C4-2B (cell line): ENCODE measurements around the gene ACVRL1.
A peak's percentile ranks its signal among the peaks of the same experiment; 100 is the strongest.

ENCODE experiments used
- H3K27ac ChIP-seq: fragments of 450-650 bp; 2 replicates; pipeline ENCODE4 v1.5.1; 2017
- ZFX ChIP-seq: fragments of 450-650 bp; IDR thresholded peaks from 2 replicates; pipeline ENCODE4 v1.6.1; 2017
- TF ChIP-seq, protein P1 (sequence below): fragments of 450-650 bp; conservative IDR thresholded peaks from 2 replicates; pipeline ENCODE4 v1.5.1; 2017; ENCODE audit warnings: mild to moderate bottlenecking

The ACVRL1 gene

DNA sequence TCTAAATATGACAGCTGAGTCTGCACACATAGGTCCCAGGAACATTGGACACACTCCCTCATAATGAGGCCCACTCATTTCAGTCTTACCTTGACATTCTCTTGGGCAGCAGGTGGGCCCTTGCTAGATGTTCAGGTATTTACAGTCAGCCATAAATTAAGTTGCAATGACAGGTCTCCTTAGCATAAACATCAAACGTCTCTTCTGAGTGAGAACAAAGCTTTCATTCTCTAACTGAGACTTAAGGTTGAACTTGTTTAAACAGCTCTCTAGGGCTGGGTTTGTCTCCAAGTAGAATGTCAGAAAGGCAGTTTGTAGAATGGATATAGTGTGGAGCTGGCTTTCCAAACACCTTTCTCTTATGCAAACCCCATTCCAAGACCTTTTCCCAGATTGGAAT, 54.5 kb downstream of the ACVRL1 start:
- H3K27ac ChIP-seq = no peak overlapping the region
- TF ChIP-seq ZFX = no peak
- TF ChIP-seq, protein P1, sequence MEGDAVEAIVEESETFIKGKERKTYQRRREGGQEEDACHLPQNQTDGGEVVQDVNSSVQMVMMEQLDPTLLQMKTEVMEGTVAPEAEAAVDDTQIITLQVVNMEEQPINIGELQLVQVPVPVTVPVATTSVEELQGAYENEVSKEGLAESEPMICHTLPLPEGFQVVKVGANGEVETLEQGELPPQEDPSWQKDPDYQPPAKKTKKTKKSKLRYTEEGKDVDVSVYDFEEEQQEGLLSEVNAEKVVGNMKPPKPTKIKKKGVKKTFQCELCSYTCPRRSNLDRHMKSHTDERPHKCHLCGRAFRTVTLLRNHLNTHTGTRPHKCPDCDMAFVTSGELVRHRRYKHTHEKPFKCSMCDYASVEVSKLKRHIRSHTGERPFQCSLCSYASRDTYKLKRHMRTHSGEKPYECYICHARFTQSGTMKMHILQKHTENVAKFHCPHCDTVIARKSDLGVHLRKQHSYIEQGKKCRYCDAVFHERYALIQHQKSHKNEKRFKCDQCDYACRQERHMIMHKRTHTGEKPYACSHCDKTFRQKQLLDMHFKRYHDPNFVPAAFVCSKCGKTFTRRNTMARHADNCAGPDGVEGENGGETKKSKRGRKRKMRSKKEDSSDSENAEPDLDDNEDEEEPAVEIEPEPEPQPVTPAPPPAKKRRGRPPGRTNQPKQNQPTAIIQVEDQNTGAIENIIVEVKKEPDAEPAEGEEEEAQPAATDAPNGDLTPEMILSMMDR = no peak

DNA sequence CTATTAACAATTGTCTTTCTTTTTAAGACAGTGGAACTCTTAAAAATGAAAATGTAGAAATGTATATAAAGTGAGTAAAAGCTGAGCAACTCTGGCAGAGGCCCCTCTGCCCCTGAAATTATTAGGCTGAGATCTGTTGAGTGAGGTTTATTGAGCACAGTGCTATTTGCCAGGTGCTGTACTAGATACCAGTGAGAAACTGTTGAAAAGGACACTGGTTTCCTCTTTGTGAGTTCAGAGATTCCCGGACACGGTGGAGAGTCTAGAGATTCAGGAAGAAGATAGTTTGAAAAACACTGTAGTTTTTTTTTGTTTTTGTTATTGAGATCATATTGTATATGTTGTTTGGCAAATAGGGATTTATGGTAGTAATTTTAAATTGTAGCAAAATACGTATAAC, 55.4 kb downstream of the ACVRL1 start:
- H3K27ac ChIP-seq = no peak overlapping the region
- TF ChIP-seq, protein P1 = no peak
- TF ChIP-seq ZFX = no peak

DNA sequence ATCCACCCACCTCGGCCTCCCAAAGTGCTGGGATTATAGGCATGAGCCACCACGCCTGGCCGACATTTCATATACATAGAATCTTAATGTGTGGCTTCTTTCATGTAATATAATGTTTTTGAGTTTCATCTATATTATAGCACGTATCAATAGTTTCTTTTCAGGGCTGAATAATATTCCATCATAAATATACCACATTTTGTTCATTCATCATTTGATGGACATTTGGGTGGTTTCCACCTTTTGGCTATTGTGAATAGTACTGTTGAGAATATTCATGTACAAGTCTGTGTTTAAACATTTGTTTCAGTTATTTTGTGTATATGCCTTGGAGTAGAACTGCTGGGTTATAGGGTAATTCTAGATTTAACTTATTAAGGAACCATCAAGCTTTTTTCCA, 56.2 kb downstream of the ACVRL1 start:
- H3K27ac ChIP-seq = no peak overlapping the region
- TF ChIP-seq, protein P1 = no peak
- TF ChIP-seq ZFX = no peak

DNA sequence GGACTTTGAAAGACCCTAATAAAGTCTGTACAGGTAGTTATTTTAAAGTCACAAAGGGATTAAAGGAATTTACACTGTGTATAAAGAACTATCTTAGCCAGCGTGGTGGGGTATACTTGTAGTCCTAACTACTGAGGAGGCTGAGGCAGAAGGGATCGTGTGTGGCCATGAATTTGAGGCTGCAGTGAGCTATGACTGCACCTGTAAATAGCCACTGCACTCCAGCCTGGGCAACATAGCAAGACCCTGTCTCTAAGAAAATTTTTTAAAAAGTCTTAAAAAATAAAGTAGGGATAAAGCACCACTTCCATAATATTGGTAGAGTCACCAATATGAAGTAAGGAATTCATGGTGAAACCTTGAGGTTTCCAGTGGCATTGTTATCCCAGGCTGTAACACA, 62.3 kb downstream of the ACVRL1 start:
- TF ChIP-seq, protein P1 = no peak
- TF ChIP-seq ZFX = no peak
- H3K27ac ChIP-seq = no peak overlapping the region

DNA sequence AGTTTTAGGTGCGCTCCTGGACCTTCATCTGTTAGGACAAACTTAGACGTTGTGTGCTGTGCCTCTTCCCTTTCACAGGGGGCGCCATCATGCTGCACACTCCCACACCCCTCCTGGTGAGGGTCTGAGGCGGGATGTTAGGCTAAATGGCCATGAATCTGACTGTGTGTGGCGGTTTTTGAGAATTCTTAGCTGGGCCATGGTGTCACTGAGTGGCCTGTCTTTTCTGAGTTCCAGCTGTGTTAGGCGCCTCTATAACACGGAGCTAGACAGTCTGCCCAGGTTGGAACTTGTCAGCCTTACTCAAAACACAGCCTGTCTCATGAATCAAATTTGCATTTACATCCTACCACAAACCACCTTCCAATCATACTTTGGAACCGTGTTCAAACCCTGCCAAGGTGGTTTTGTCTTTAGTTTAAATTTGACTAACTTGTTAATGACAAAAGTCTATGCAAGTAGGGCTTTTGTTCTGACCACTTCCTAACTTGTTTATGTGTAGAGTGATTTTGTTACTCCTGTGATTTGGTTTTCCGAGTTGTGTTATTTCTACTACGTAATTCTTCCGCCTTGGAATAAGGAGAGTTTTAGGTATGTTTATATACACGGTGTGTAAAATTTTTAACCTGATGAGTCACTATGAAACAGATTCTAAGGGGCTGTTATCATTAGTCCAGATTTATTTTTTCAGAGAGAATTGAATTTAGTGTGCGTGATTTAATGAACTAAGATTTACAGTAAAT, 63.8 kb downstream of the ACVRL1 start:
- no peak overlapping the region for H3K27ac ChIP-seq
- TF ChIP-seq, protein P1 = peak; percentile 56
- no peak for TF ChIP-seq ZFX

DNA sequence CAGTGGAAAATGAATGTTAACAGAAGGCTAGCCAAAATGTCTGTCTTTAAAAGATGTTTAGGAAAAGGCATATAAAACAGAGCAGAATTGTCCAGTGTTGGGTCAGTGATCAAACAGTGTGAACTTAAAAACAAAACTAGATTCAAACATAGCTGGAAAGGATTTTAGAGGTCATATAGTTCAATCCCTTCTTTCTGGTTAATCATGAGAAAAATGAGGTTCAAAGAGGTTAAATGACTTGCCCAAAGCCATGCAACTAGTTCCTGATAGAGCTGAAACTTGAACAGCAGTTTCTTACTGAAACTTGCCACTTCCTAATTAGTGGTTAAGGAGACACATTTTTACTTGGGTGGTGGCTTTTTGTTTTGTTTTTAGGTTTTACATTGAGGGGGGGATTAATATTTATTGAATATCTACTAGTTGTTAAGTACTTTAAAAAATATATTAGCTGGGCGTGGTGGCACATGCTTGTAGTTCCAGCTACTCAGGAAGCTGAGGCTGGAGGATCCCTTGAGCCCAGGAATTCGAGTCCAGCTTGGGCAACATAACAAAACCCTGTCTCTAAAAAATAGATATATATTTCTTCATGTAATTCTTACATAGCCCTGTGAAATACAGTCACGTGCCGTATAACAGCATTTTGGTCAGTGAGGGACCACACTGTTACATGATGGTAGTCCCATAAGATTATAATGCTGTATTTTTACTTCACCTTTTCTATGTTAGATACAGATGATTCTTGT, 64.5 kb downstream of the ACVRL1 start:
- no peak for TF ChIP-seq ZFX
- TF ChIP-seq, protein P1 = no peak
- no peak overlapping the region for H3K27ac ChIP-seq

DNA sequence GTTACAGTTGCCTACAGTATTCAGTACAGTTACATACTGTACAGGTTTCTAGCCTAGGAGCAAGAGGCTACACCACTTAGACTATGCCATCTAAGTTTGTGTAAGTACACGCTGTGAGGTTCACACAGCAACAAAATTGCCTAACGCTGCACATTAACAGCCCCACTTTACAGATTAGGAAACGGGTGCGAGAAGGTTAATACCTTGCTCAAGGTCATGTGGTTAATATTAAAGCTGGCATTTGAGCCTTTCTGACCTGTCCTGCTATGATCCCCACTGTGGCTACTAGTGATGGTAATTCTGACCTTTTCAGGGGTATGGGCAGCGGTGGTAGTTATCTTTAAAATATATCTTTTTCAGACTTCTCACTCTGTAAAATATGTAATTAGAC, 65.1 kb downstream of the ACVRL1 start:
- TF ChIP-seq ZFX = no peak
- TF ChIP-seq, protein P1 = no peak
- H3K27ac ChIP-seq = no peak overlapping the region
